ENCODE data around the gene VSTM2B.
"Not testable (repeated sequence)": the region's sequence is repeated elsewhere in the genome, so short reads cannot be mapped to it uniquely, and the experiment has no call there.

Gene VSTM2B

DNA sequence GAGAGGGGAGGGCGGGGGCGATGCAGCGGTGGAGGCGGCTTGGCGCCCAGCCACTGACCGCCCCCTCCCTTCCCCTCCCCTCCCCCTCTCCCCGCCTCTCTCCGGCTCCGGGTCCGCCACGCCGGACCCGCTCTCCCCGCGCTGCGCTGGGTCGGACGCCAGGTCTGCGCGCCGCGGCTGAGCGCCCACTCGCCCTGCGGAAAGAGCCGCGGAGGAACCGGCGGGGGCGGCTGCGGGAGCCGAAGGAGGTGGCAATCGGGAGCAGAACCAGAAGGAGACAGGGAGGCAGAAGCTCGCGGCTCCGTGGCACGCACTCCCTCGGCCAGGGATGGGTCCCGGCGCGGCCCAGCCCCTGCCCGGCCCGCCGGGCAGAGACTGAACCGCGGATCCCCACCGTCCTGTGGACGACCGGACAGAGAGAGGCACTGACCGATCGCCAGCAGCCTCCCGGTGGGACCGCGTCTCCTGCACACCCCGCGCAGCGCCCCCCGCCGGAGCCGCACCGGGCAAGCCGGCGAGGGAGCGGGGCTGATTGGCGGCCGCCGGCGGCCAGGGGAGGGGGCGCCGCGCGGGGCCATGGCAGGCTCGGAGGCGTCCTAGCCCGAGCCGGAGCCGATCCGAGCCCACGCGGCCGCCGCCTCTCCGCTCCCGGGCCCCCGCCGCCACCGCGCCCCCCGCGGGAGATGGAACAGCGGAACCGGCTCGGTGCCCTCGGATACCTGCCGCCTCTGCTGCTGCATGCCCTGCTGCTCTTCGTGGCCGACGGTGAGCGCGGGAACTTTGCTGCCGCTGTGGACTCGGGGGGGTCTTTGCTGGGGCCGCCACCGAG, at the start of gene VSTM2B:
Gene VSTM2B, plus strand, starts transcription at position 94 of the 829 bp plus-strand sequence. Its CDS starts 590 bp downstream, at position 684.
- H3K9me3 Mint-ChIP-seq, result peaks cover 0 to 8% of the 10 kb centered on the region in 2 donors
- peaks cover 48% of the 10 kb centered on the region for H3K4me1 Mint-ChIP-seq
- no peak within 1 kb of the TSS for H3K27ac Mint-ChIP-seq
- peak within 1 kb of the TSS; percentile 74 to 83 for H3K4me3 Mint-ChIP-seq
- ATAC-seq, result no peak
- DNase-seq, result no peak
- H3K27me3 Mint-ChIP-seq, result peaks cover 97% of the 10 kb centered on the region

GRCh38 chr19:29476528-29476927, 49.3 kb upstream of the VSTM2B start:
- DNase-seq (no peak), ATAC-seq (no peak)
- peaks cover 33% of the 10 kb centered on the region for H3K27me3 Mint-ChIP-seq
- H3K4me3 Mint-ChIP-seq, result no peak overlapping the region
- H3K27ac Mint-ChIP-seq, result no peak overlapping the region
- peaks cover 8 to 22% of the 10 kb centered on the region in 2 donors for H3K9me3 Mint-ChIP-seq
- no peaks in the 10 kb centered on the region for H3K4me1 Mint-ChIP-seq

DNA sequence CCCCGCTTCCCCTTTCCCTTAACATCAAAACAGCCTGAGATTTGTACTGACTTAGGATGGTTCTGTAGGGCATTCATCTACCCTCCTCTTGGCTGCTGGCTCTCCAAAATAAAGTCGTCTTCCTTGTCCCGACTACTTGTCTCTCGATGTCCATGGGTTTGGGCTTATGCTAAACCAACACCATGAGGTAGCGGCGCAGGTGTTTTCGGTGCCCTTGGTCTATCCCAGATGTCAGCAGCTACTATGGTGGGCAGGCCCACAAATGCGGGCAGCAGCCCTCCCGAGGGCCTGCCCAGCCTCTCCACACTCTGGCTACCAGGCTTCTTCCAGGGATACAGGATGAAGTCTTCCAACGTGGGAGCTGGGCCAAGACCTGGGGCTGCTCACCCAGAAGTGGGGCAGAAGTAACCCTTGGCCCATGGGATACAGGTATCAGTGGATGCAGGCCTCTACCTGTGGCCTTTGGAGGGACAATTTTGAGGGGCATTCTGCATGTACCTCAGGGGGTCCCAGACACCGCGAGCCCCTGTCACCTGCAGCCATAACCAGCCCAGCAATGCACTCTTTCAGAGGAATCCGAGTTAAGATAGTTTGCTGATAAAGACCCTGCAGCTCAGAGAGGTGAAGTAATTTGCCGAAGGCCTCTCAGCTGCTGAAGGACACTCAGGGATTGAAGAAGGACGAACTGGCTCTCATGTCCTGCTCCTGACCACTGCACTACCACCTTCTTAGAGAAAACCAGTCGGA, 47.8 kb upstream of the VSTM2B start:
- Mint-ChIP-seq H3K9me3 (peaks cover 15 to 30% of the 10 kb centered on the region in 2 donors), H3K4me3 (no peak overlapping the region), H3K27ac (no peak overlapping the region), H3K27me3 (peaks cover 34% of the 10 kb centered on the region), H3K4me1 (no peaks in the 10 kb centered on the region)
- DNase-seq (no peak), ATAC-seq (no peak)

GRCh38 chr19:29478578-29479565, 46.9 kb upstream of the VSTM2B start:
- Mint-ChIP-seq H3K4me1 (no peaks in the 10 kb centered on the region), H3K4me3 (no peak overlapping the region), H3K9me3 (peaks cover 15 to 30% of the 10 kb centered on the region in 2 donors), H3K27me3 (peaks cover 38% of the 10 kb centered on the region), H3K27ac (no peak overlapping the region)
- DNase-seq (peak in 1 of 2 donors; percentile 10), ATAC-seq (peak; percentile 48)

DNA sequence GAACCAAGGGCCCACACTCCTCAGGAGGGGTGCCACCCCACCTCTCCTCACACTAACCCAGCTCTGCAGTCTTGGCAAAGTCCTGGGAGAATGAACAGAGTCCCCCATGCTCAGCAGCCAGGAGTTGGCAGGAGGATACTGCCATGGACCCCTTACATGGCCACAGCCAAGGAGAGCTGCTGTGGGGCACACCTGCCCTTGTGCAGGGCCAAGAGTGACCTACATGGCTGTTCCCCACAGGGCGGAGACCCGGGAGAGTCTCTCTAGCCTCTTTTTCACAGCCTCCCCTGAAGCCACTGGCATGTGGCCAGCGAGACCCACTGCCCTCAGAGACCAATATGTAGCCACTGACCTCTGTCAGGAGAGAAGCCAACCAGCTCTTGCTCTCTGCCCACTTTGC, 45.9 kb upstream of the VSTM2B start:
- no peak for ATAC-seq
- Mint-ChIP-seq H3K4me1 (no peaks in the 10 kb centered on the region), H3K9me3 (peaks cover 15 to 30% of the 10 kb centered on the region in 2 donors), H3K27me3 (peaks cover 34% of the 10 kb centered on the region), H3K27ac (no peak overlapping the region), H3K4me3 (no peak overlapping the region)
- DNase-seq, result no peak

- no peaks in the 10 kb centered on the region for H3K4me1 Mint-ChIP-seq
- no peak overlapping the region for H3K27ac Mint-ChIP-seq
- no peak for DNase-seq
- H3K4me3 Mint-ChIP-seq, result no peak overlapping the region
- H3K9me3 Mint-ChIP-seq, result peaks cover 15 to 30% of the 10 kb centered on the region in 2 donors
- no peak for ATAC-seq
- peaks cover 38% of the 10 kb centered on the region for H3K27me3 Mint-ChIP-seq
Observed at GRCh38 chr19:29480507-29480906, 45.3 kb upstream of the VSTM2B start.

- no peak overlapping the region for H3K4me3 Mint-ChIP-seq
- DNase-seq, result no peak
- H3K4me1 Mint-ChIP-seq, result no peaks in the 10 kb centered on the region
- peaks cover 15 to 30% of the 10 kb centered on the region in 2 donors for H3K9me3 Mint-ChIP-seq
- H3K27ac Mint-ChIP-seq, result no peak overlapping the region
- peaks cover 36% of the 10 kb centered on the region for H3K27me3 Mint-ChIP-seq
- no peak for ATAC-seq
Observed at GRCh38 chr19:29482855-29483640, 42.7 kb upstream of the VSTM2B start.

GRCh38 chr19:29483641-29483920, 42.2 kb upstream of the VSTM2B start:
- DNase-seq (no peak), ATAC-seq (no peak)
- Mint-ChIP-seq H3K9me3 (peaks cover 15 to 30% of the 10 kb centered on the region in 2 donors), H3K4me1 (no peaks in the 10 kb centered on the region), H3K4me3 (no peak overlapping the region), H3K27me3 (peaks cover 31% of the 10 kb centered on the region), H3K27ac (no peak overlapping the region)

DNA sequence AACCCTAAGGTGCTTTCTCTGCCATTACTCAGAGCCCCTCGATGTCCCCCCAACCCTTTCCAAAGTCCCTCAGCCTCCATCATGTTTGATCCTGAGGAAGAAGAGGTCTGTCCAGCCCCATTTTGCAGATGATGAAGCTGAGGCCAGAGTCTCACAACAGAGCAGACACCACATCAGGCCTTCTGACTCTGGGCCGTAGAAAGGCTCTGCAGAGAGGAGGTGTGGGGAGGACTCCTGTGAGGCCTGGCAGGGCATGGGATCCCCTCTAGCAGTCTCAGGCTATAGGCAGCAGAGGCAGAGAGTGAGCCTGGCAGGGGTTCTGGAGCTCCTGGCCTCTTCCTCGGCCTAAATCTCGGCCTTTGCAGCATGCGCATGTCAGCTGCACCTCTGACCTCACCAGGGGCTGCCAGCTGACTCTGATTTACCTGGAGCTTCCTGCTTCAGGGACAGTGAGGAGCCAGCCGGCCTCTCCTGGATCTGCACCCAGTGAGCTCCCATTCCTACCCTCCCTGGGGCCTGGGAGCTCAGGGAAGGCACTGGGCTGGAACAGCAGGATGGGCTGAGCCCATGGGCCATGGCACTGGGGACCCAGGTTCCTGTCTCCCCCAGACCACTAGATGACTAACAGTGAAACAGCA, 41.7 kb upstream of the VSTM2B start:
- Mint-ChIP-seq H3K27me3 (peaks cover 29% of the 10 kb centered on the region), H3K27ac (no peak overlapping the region), H3K4me1 (no peaks in the 10 kb centered on the region), H3K9me3 (peaks cover 15 to 30% of the 10 kb centered on the region in 2 donors), H3K4me3 (no peak overlapping the region)
- DNase-seq (no peak), ATAC-seq (no peak)

DNA sequence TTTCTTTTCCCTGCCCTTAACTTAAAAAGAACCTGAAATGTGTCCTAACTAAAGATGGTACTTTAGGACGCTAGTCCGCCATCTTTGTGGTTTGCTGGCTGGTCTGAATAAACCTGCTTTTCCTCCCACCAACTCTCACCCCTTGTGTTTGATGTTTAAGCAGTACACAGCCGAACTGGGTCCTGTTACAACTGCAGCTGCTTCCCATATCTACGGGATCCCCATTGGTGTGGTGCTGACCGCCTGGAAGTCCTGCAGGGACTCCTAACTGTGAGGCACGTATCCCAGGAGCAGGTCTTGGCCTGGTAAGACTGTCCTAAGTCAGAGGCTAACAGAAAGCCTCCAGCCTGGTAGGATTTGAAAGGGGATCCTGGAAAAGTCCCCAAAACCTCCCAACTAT, 40.9 kb upstream of the VSTM2B start:
- H3K4me1 Mint-ChIP-seq, result no peaks in the 10 kb centered on the region
- ATAC-seq (no peak), DNase-seq (no peak)
- H3K27me3 Mint-ChIP-seq, result peaks cover 35% of the 10 kb centered on the region
- peaks cover 15 to 23% of the 10 kb centered on the region in 2 donors for H3K9me3 Mint-ChIP-seq
- H3K4me3 Mint-ChIP-seq, result no peak overlapping the region
- peak overlapping the region in 1 of 2 donors; percentile 25 for H3K27ac Mint-ChIP-seq

GRCh38 chr19:29485293-29485692, 40.5 kb upstream of the VSTM2B start:
- H3K9me3 Mint-ChIP-seq, result peaks cover 15 to 20% of the 10 kb centered on the region in 2 donors
- H3K4me3 Mint-ChIP-seq, result no peak overlapping the region
- no peak overlapping the region for H3K27ac Mint-ChIP-seq
- H3K27me3 Mint-ChIP-seq, result peaks cover 40% of the 10 kb centered on the region
- DNase-seq (no peak), ATAC-seq (no peak)
- H3K4me1 Mint-ChIP-seq, result no peaks in the 10 kb centered on the region

DNA sequence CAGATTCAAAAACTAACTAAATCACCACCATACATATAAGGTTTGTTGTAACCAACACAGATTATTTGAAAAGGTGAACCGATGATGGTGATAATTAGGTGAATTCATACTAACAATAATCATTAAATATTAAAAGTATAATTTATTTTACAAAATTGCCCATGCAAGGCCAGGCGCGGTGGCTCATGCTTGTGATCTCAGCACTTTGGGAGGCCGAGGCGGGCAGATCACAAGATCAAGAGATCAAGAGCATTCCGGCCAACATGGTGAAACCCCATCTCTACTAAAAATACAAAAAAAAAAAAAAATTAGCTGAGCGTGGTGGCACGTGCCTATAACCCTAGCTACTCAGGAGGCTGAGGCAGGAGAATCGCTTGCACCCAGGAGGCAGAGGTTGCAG, 38.8 kb upstream of the VSTM2B start:
- not testable (repeated sequence) for ATAC-seq, H3K4me1 Mint-ChIP-seq, H3K4me3 Mint-ChIP-seq, H3K27ac Mint-ChIP-seq, H3K9me3 Mint-ChIP-seq, DNase-seq
- peaks cover 56% of the 10 kb centered on the region for H3K27me3 Mint-ChIP-seq

DNA sequence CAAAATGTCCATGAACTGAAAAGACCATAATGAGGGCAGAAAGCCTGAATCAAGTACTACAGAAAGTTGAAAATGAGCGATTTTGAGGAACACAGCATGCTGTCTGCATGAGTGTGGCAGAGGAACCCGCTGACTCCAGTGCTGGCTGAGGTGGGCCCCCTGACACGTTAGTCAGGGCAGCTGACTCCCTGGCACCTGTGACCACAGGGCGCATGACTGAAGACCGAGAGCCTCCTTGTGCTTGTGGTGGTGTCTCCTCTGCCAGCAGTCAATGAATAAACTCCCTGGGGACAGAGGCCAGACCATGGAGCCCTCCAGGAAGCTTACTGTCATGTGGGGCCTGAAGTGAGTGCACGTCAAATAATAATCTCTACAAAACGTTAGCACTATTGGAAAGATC, 38.4 kb upstream of the VSTM2B start:
- no peak for ATAC-seq
- H3K4me1 Mint-ChIP-seq, result no peaks in the 10 kb centered on the region
- no peak overlapping the region for H3K27ac Mint-ChIP-seq
- peaks cover 61% of the 10 kb centered on the region for H3K27me3 Mint-ChIP-seq
- no peak for DNase-seq
- H3K9me3 Mint-ChIP-seq, result peaks cover 0 to 3% of the 10 kb centered on the region in 2 donors
- H3K4me3 Mint-ChIP-seq, result no peak overlapping the region

DNA sequence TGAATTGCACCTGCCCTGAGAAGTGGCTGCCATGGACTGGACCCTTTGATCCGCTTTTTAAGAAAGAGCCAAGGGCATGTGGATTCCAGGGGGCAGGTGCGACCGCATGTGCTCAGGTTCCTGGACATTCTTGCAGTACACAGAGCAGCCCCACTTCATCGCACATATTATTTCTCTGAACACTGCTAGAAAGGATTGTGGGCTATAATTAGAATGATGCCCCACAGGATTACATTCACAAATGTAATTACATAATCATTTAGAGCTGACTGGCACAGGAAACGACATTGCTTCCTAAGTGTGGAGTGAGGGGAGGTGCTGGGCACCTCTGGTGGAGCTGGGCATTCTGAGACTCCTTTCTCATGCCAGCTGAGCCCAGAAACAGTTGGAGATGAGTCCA, 37.5 kb upstream of the VSTM2B start:
- no peak for ATAC-seq
- no peaks in the 10 kb centered on the region for H3K9me3 Mint-ChIP-seq
- no peak overlapping the region for H3K4me3 Mint-ChIP-seq
- DNase-seq, result no peak
- no peaks in the 10 kb centered on the region for H3K4me1 Mint-ChIP-seq
- no peak overlapping the region for H3K27ac Mint-ChIP-seq
- peaks cover 62% of the 10 kb centered on the region for H3K27me3 Mint-ChIP-seq
